Left lung (tissue), 10 donors: Measurements from ENCODE around the gene EFCAB8. TPM values are rescaled to one million over a fixed set of nuclear protein-coding genes. Genes with fewer than 3 reads are reported as not detected.

ENCODE experiments used
- ATAC-seq: fragments of 200-7000 bp; cut with Tn5 transposase; one replicate; pipeline ENCODE4 v1.9.1; 2020; ENCODE audit warnings: moderate library complexity
- DNase-seq, 4 donors: peaks; one replicate each; pipeline ENCODE4 v3.0.0-alpha.2; 2013 to 2020
- H3K27ac ChIP-seq, 2 donors: fragments of 200-600 bp; sonication (generic) in 1 of 2; one replicate each; pipeline versions ENCODE4 v1.5.0 to v1.8.0; 2020 to 2021
- H3K27me3 ChIP-seq, 2 donors: fragments of 200-600 bp; sonication (generic) in 1 of 2; one replicate each; pipeline versions ENCODE4 v1.5.0 to v1.8.0; 2020 to 2021
- H3K36me3 ChIP-seq, 2 donors: fragments of 200-600 bp; sonication (generic) in 1 of 2; one replicate each; pipeline versions ENCODE4 v1.5.0 to v1.8.0; 2020 to 2021
- H3K4me1 ChIP-seq, 2 donors: fragments of 200-600 bp; one replicate each; pipeline ENCODE4 v1.8.0; 2021
- H3K4me3 ChIP-seq, 2 donors: fragments of 200-600 bp; sonication (generic) in 1 of 2; one replicate each; pipeline versions ENCODE4 v1.5.0 to v1.8.0; 2020 to 2021; ENCODE audit warnings: mild to moderate bottlenecking in 1 of 2
- H3K9me3 ChIP-seq, 2 donors: fragments of 200-600 bp; sonication (generic) in 1 of 2; one replicate each; pipeline versions ENCODE4 v1.5.0 to v1.8.0; 2020 to 2021
- intact Hi-C, 2 donors: fragments of 100-400 bp; cut with DNase I; formaldehyde crosslinking; loops; one replicate each; pipeline versions ENCODE4 v1.11.2 to v1.14.2; 2022
- polyA plus RNA-seq, 6 donors: library from polyadenylated mRNA; unstranded; fragments of 120-200 nt; gene quantifications; one replicate each; pipeline ENCODE4 v1.2.1, GENCODE V29; 2013; ENCODE audit not compliant: insufficient read length in 6 of 6
- total RNA-seq, 2 donors: library from RNA; stranded (reverse); fragmentation: NEBNext Ultra II Directional; extraction: Animal tissue kit (Norgen Biotek cat#: 25700); gene quantifications; one replicate each; pipeline ENCODE4 v1.2.1, GENCODE V29; 2021
- TF ChIP-seq, protein P1 (sequence below), 2 donors: fragments of 200-600 bp; sonication (generic) in 1 of 2; IDR thresholded peaks; one replicate each; pipeline versions ENCODE4 v1.5.0 to v1.8.0; 2021; ENCODE audit warnings: antibody characterized with exemption in 2 of 2
- donor health status: DM: no; HTN: yes; CAD: no.
- donor health status: DM: no; HTN: no; CAD: no.

EFCAB8 gene
- total and polyA plus RNA-seq, 8 donors: 0.07 to 1.0 (median 0.15) TPM; not detected in 1

DNA sequence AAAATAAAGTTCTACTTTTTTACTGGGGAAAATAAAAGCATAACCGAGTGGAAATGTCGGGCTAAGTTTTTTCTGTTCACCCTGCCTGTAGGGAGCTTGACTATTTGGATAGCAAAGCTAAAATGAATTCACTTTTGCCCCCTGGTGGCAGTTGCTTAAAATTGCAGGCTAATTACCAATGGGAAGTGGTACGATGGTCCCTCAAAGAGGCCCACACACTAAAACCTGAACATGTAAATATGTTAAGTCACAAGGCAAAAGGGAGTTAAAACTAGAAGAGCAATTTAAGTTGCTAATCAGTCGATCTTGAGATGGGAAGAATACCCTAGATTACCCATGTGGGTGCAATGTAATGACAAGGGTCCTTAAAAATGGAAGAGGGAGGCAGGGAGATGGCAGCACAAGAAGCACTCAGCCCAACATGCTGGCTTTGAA is 146.4 kb downstream of the EFCAB8 start:
- Histone ChIP-seq H3K27ac (no peak overlapping the region), H3K9me3 (peaks cover 0 to 5% of the 10 kb centered on the region in 2 donors), H3K4me3 (no peak overlapping the region), H3K27me3 (no peaks in the 10 kb centered on the region), H3K36me3 (no peaks in the 10 kb centered on the region), H3K4me1 (no peaks in the 10 kb centered on the region)
- intact Hi-C loops: no loop called here
- TF ChIP-seq, protein P1, sequence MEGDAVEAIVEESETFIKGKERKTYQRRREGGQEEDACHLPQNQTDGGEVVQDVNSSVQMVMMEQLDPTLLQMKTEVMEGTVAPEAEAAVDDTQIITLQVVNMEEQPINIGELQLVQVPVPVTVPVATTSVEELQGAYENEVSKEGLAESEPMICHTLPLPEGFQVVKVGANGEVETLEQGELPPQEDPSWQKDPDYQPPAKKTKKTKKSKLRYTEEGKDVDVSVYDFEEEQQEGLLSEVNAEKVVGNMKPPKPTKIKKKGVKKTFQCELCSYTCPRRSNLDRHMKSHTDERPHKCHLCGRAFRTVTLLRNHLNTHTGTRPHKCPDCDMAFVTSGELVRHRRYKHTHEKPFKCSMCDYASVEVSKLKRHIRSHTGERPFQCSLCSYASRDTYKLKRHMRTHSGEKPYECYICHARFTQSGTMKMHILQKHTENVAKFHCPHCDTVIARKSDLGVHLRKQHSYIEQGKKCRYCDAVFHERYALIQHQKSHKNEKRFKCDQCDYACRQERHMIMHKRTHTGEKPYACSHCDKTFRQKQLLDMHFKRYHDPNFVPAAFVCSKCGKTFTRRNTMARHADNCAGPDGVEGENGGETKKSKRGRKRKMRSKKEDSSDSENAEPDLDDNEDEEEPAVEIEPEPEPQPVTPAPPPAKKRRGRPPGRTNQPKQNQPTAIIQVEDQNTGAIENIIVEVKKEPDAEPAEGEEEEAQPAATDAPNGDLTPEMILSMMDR (IDR thresholded peaks at IDR 0.05): peak in 1 of 2 donors; percentile 48
- DNase-seq (no peak), ATAC-seq (no peak)

DNA sequence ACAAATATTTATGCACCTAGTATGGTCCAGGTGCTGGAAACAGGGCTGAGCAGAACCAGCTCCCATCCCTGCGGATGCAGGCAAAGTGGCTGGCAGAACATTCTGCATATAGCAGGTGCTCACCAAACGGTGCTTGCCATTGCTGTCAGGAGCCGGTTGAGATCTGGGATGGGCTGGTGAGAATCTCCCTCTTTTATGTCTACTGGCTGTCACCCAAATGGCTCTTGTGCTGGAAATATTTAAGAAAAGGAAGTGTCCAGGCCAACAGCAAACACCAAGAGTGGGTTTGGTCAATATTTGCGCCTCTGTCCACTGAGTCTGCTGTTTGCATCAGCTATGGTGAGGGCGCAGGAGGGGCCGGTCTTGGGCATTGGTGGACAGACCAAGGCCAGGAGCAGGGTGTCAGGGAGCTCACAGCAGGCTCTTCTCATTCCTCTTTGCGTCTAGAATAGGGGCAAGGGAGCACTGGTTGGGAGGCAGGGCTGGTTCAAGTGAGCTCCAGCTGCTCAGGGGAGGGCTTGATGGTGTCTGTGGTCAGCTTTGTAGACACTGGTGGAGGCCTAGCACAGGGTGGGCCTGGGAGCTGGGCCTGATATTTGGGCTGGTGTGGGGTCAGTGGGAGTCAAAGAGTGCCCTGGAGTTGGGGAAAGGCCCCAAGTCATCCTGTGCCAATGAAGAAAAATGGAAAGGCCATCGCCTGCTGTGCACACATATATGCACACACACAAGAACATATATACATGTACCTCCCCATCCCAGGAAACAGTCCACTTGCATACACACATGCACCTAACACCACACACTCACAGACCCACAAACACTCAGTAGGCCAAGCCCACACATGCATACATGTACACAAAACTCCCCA is 147.4 kb downstream of the EFCAB8 start:
- ATAC-seq (no peak), DNase-seq (no peak)
- TF ChIP-seq, protein P1 (IDR thresholded peaks at IDR 0.05): no peak
- H3K27ac ChIP-seq: no peak overlapping the region
- no peaks in the 10 kb centered on the region for H3K4me1 ChIP-seq
- no peak overlapping the region for H3K4me3 ChIP-seq
- intact Hi-C loops: no loop called here
- H3K36me3 ChIP-seq: no peaks in the 10 kb centered on the region
- H3K9me3 ChIP-seq: peaks cover 0 to 5% of the 10 kb centered on the region in 2 donors
- peaks cover 0 to 6% of the 10 kb centered on the region in 2 donors for H3K27me3 ChIP-seq

DNA sequence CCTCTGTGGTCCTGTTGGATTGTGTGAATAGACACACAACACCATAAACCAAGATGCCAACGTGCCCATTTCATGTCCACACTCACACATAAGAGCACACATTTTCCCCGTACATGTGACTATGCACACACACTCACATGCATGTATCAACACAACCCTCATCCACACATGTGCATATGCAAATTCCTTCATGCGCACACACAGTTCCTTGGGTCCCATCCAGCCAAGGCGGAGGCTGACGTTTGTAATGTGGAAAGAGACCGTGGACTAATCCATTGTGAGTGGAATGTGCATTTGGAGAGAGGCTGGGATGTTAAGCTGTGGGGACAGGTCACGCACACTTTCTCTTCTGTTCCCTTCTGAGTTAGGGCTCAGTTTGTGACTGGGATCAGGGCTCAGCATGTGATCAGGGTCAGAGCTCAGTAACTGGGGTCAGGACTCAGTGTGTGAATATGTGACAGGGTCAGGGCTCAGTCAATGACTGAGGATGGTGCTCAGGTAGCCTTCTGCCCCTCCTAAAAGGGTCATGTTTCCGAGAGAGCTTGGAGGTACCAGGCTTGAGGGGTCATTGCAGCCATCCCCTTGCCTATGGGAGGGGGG is 148.2 kb downstream of the EFCAB8 start:
- intact Hi-C loops: no loop called here
- peaks cover 0 to 5% of the 10 kb centered on the region in 2 donors for H3K9me3 ChIP-seq
- peaks cover 0 to 10% of the 10 kb centered on the region in 2 donors for H3K27me3 ChIP-seq
- H3K36me3 ChIP-seq: no peaks in the 10 kb centered on the region
- H3K27ac ChIP-seq: no peak overlapping the region
- DNase-seq: no peak
- no peaks in the 10 kb centered on the region for H3K4me1 ChIP-seq
- no peak overlapping the region for H3K4me3 ChIP-seq
- ATAC-seq: no peak
- TF ChIP-seq, protein P1 (IDR thresholded peaks at IDR 0.05): no peak

DNA sequence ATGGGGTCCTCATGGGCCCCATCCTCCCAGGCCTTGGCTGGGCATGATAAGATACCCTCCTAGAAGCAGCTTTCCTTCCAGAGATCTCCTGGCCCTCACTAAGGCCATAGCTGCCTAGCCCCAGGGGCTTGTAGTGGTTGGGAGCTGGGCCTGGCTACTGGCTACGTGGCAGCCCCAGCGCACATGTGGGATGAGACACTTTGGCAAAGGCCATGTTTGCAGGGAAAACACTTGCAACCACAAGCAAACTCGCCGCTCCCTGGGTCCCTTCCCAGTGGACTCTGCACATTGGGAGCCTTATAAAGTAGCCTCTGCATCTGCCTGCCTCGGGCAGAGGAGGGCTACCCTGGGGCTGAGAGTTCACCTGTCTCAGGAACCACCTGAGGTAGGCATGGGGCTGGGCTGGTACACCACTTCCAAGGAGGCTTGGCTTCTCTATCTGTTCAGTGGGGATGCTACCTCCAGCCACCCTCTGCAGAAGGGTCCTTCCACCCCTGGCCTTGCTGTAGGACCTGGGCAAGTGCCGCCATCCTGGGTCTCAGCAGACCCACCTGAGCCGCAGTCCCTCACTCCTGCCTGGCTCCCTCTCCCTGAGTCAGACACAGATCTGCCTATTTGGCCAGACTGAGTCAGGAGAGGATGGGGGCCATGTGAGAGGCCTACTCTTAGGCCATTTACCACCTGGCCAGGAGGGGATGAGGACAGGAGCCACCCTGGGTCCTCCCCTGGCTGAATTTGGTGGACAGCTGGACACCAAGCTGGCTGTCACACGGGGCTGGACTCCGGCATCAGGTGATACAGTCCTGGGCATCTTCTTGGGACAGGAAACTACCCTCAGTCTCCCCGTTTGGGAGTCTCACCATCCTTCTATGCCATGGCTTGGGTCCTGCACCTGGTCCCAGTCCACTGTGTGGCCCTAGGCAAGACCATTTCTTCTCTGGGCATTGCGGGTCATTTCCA is 148.9 kb downstream of the EFCAB8 start, which contains the start of gene BPIFB2:
BPIFB2 (plus strand) TSS at position 329 of the 960 bp plus-strand sequence. CDS start 871 bp downstream, outside the sequence.
- peaks cover 0 to 5% of the 10 kb centered on the region in 2 donors for H3K9me3 ChIP-seq
- ATAC-seq: no peak
- no peaks in the 10 kb centered on the region for H3K36me3 ChIP-seq
- no peaks in the 10 kb centered on the region for H3K4me1 ChIP-seq
- DNase-seq: no peak
- TF ChIP-seq, protein P1 (IDR thresholded peaks at IDR 0.05): no peak
- intact Hi-C loops: no loop called here
- H3K4me3 ChIP-seq: no peak within 1 kb of the TSS
- H3K27me3 ChIP-seq: peaks cover 0 to 17% of the 10 kb centered on the region in 2 donors
- no peak within 1 kb of the TSS for H3K27ac ChIP-seq
